SU-DHL-6 (cell line): ENCODE measurements around the gene RHCG.

ENCODE experiments used
- EZH2phosphoT487 ChIP-seq: fragments of 200-600 bp; sonication (generic), shearing (Covaris generic); conservative IDR thresholded peaks from 2 replicates; pipeline ENCODE4 v1.6.1; 2018; ENCODE audit warnings: mild to moderate bottlenecking, antibody characterized with exemption, low read length, moderate library complexity, mixed read lengths
- TF ChIP-seq, protein P1 (sequence below): fragments of 200-600 bp; sonication (generic); IDR thresholded peaks from one replicate; pipeline ENCODE4 v1.5.1; 2017; ENCODE audit warnings: antibody characterized with exemption, mild to moderate bottlenecking, low read length, moderate library complexity; ENCODE audit not compliant: insufficient read depth, poor library complexity, severe bottlenecking

GRCh38 chr15:89542369-89542768 lies 46.0 kb upstream of the RHCG start:
- TF ChIP-seq, protein P1, sequence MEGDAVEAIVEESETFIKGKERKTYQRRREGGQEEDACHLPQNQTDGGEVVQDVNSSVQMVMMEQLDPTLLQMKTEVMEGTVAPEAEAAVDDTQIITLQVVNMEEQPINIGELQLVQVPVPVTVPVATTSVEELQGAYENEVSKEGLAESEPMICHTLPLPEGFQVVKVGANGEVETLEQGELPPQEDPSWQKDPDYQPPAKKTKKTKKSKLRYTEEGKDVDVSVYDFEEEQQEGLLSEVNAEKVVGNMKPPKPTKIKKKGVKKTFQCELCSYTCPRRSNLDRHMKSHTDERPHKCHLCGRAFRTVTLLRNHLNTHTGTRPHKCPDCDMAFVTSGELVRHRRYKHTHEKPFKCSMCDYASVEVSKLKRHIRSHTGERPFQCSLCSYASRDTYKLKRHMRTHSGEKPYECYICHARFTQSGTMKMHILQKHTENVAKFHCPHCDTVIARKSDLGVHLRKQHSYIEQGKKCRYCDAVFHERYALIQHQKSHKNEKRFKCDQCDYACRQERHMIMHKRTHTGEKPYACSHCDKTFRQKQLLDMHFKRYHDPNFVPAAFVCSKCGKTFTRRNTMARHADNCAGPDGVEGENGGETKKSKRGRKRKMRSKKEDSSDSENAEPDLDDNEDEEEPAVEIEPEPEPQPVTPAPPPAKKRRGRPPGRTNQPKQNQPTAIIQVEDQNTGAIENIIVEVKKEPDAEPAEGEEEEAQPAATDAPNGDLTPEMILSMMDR: no peak
- TF ChIP-seq EZH2phosphoT487: no peak
